Osteoblast (primary cell): Measurements from ENCODE around the gene NEK4. TPM values are rescaled to one million over a fixed set of nuclear protein-coding genes. Genes with fewer than 3 reads are reported as not detected.

Experiments used
- DNase-seq: peaks from one replicate; pipeline ENCODE4 v3.0.0; 2011; ENCODE audit warnings: low spot score, mixed read lengths; ENCODE audit not compliant: insufficient read length; ENCODE audit errors: missing footprints
- H2AFZ ChIP-seq: 2 replicates; pipeline ENCODE4 v1.6.0; 2011; ENCODE audit warnings: mild to moderate bottlenecking, low read length
- H3K27ac ChIP-seq: 2 replicates; pipeline ENCODE4 v1.5.1; 2011; ENCODE audit warnings: mild to moderate bottlenecking, low read depth, low read length, moderate library complexity
- H3K27me3 ChIP-seq: 2 replicates; pipeline ENCODE4 v1.6.0; 2012; ENCODE audit warnings: mild to moderate bottlenecking, control low read depth, inconsistent platforms, low read length, moderate library complexity; ENCODE audit not compliant: insufficient read depth
- H3K36me3 ChIP-seq: 2 replicates; pipeline ENCODE4 v1.5.1; 2011; ENCODE audit warnings: mild to moderate bottlenecking, low read length, control low read depth, moderate library complexity; ENCODE audit not compliant: insufficient read depth
- H3K4me1 ChIP-seq: 2 replicates; pipeline ENCODE4 v1.5.1; 2011; ENCODE audit warnings: mild to moderate bottlenecking, low read length, control low read depth, moderate library complexity; ENCODE audit not compliant: insufficient read depth
- H3K4me2 ChIP-seq: 2 replicates; pipeline ENCODE4 v1.6.0; 2011; ENCODE audit warnings: mild to moderate bottlenecking, low read length; ENCODE audit not compliant: insufficient read depth
- H3K4me3 ChIP-seq: fragments of 200-600 bp; sonication (generic); 3 replicates; pipeline ENCODE4 v1.5.1; 2012; ENCODE audit warnings: mild to moderate bottlenecking, low read length, inconsistent platforms; ENCODE audit not compliant: insufficient read depth
- H3K79me2 ChIP-seq: 2 replicates; pipeline ENCODE4 v1.6.0; 2012; ENCODE audit warnings: mild to moderate bottlenecking, low read length, control low read depth, inconsistent platforms; ENCODE audit not compliant: insufficient read depth
- H3K9me3 ChIP-seq: 2 replicates; pipeline ENCODE4 v1.5.1; 2011; ENCODE audit warnings: low read depth, low read length, control low read depth
- H4K20me1 ChIP-seq: 2 replicates; pipeline ENCODE4 v1.6.0; 2012; ENCODE audit warnings: mild to moderate bottlenecking, low read length, control low read depth; ENCODE audit not compliant: insufficient read depth
- total RNA-seq: library from RNA; depleted of rRNA; stranded (reverse); fragments of >200 nt; gene quantifications from 2 replicates; pipeline ENCODE4 v1.2.3, GENCODE V29; 2012
- TF ChIP-seq, protein P1 (sequence below): IDR thresholded peaks from 2 replicates; pipeline ENCODE4 v1.5.1; 2011; ENCODE audit warnings: mild to moderate bottlenecking, low read depth, low read length, moderate library complexity; ENCODE audit errors: extremely low read depth

Gene NEK4
- total RNA-seq, 1 donor: 24.6 TPM

DNA sequence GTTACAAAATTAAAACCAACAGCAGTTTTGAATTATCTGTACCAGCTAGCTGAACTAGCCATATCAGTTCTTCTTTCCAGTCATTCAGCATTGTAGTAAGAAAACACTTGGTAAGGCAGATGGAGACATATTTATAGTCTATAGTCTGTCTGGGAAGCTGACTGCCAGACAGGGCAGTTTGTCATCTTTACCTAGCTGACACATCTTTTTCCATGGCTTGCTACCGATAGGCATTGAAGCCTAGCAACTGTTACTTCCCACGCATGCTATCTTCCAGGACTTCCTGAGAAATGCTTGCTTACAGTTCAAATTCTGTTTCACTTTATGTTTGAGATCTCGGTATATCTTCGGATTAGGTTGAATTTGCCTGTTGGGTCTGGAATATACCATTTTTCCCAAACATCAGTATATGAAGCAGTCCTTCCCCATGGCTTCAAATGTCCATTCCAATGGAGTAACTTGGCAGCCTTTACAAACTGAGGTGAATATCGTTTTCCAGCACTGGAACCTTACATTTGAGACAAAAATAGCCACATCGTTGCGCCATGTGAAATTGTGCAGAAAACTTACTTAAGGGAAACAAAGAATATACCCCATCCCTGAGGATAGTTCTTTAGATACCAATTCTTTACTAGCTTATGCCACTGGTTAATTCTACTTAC lies 76.1 kb downstream of the NEK4 start:
- TF ChIP-seq, protein P1, sequence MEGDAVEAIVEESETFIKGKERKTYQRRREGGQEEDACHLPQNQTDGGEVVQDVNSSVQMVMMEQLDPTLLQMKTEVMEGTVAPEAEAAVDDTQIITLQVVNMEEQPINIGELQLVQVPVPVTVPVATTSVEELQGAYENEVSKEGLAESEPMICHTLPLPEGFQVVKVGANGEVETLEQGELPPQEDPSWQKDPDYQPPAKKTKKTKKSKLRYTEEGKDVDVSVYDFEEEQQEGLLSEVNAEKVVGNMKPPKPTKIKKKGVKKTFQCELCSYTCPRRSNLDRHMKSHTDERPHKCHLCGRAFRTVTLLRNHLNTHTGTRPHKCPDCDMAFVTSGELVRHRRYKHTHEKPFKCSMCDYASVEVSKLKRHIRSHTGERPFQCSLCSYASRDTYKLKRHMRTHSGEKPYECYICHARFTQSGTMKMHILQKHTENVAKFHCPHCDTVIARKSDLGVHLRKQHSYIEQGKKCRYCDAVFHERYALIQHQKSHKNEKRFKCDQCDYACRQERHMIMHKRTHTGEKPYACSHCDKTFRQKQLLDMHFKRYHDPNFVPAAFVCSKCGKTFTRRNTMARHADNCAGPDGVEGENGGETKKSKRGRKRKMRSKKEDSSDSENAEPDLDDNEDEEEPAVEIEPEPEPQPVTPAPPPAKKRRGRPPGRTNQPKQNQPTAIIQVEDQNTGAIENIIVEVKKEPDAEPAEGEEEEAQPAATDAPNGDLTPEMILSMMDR: no peak
- Histone ChIP-seq H4K20me1 (peaks cover 6% of the 10 kb centered on the region), H3K27ac (peak overlapping the region; percentile 4), H3K79me2 (peaks cover 32% of the 10 kb centered on the region), H3K36me3 (peaks cover 87% of the 10 kb centered on the region), H2AFZ (no peak overlapping the region), H3K4me1 (peaks cover 3% of the 10 kb centered on the region), H3K9me3 (no peaks in the 10 kb centered on the region), H3K4me3 (no peak overlapping the region), H3K4me2 (no peak overlapping the region), H3K27me3 (no peaks in the 10 kb centered on the region)
- DNase-seq: no peak

DNA sequence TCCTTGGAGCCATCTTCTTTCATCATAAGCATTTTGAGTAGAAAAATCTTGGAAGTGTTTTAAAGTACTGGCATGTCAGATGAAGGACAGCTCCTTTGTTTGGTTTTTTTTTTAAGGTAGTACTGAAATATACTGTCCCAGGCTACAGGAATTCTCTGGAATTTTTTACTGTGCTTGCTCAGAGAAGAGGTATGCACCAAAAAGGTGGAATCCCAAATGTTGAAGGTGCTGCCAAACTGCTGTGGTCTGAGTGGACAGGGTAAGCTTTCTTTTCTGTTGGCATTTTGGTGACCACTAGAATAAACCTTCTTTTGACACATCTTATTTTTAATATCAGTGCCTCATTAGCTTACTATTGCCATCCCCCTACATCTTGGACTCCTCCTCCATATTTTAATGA lies 77.7 kb downstream of the NEK4 start:
- H3K36me3 ChIP-seq: peaks cover 92% of the 10 kb centered on the region
- no peak for DNase-seq
- peaks cover 6% of the 10 kb centered on the region for H4K20me1 ChIP-seq
- H3K4me2 ChIP-seq: no peak overlapping the region
- TF ChIP-seq, protein P1: no peak
- H3K9me3 ChIP-seq: no peaks in the 10 kb centered on the region
- peaks cover 3% of the 10 kb centered on the region for H3K4me1 ChIP-seq
- H2AFZ ChIP-seq: no peak overlapping the region
- H3K27me3 ChIP-seq: no peaks in the 10 kb centered on the region
- H3K79me2 ChIP-seq: peaks cover 36% of the 10 kb centered on the region
- no peak overlapping the region for H3K27ac ChIP-seq
- no peak overlapping the region for H3K4me3 ChIP-seq

DNA sequence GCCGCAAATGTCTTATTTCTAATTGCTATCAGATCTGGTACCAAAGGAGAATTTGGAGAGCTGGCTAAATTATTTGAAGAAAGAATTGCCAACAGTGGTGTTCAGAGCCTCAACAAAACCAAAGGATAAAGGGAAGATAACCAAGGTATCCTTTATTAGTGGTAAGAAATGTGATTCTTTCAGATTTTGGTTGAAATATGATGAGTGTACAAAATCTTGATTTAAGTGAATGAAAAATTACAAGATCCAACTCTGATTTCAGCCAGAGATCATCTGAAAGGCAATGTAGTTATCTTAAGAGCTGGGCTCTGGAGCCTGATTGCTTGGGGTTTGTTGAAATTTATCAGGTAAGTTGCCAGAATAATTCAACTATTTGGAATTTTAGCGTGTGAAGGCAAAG lies 80.2 kb downstream of the NEK4 start:
- H3K79me2 ChIP-seq: peaks cover 53% of the 10 kb centered on the region
- H3K4me2 ChIP-seq: no peak overlapping the region

DNA sequence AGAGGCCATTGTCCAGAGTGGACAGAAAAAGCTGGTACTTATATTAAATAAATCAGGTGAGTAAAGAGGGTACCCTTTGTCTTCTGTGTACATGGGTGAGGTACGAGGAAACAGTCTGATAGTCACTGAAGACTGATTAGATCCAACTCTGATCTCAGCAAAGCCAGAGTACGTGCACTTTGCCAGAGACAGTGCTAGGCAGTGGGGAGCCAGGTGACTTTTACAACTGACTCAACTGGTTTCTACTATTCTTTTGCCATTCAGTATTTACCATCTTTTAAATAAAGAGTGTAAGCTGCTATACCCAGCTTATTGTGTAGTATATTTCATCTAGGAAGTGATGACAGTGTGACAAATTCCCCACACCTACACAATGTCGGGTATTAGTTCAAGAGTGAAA lies 81.6 kb downstream of the NEK4 start:
- peak overlapping the region; percentile 49 for H3K27ac ChIP-seq
- no peak overlapping the region for H3K4me3 ChIP-seq
- peaks cover 65% of the 10 kb centered on the region for H3K79me2 ChIP-seq
- no peak overlapping the region for H2AFZ ChIP-seq
- H3K4me1 ChIP-seq: peaks cover 26% of the 10 kb centered on the region
- peaks cover 14% of the 10 kb centered on the region for H4K20me1 ChIP-seq
- TF ChIP-seq, protein P1: no peak
- H3K4me2 ChIP-seq: no peak overlapping the region
- H3K27me3 ChIP-seq: no peaks in the 10 kb centered on the region
- DNase-seq: no peak
- peaks cover 68% of the 10 kb centered on the region for H3K36me3 ChIP-seq
- H3K9me3 ChIP-seq: no peaks in the 10 kb centered on the region

More for the DNA sequence above, 80.2 kb downstream of the NEK4 start:
- Histone ChIP-seq H3K4me1 (peaks cover 19% of the 10 kb centered on the region), H2AFZ (no peak overlapping the region), H3K9me3 (no peaks in the 10 kb centered on the region), H3K4me3 (no peak overlapping the region), H4K20me1 (peaks cover 14% of the 10 kb centered on the region), H3K27ac (peak overlapping the region; percentile 10), H3K36me3 (peaks cover 80% of the 10 kb centered on the region), H3K27me3 (no peaks in the 10 kb centered on the region)
- TF ChIP-seq, protein P1: no peak
- DNase-seq: no peak
